IPS-20b (cell line): ENCODE results near the gene ZNF568.

Experiments
- H3K27ac ChIP-seq: one replicate; pipeline ENCODE4 v1.5.1; 2013; ENCODE audit warnings: low read length
- H3K27me3 ChIP-seq: 2 replicates; pipeline ENCODE4 v1.6.1; 2013; ENCODE audit warnings: mild to moderate bottlenecking, low read length, inconsistent platforms; ENCODE audit not compliant: insufficient read depth
- H3K36me3 ChIP-seq: 2 replicates; pipeline ENCODE4 v1.6.1; 2013; ENCODE audit warnings: low read depth, mild to moderate bottlenecking, inconsistent platforms, low read length, moderate library complexity; ENCODE audit not compliant: insufficient read depth
- H3K4me1 ChIP-seq: 2 replicates; pipeline ENCODE4 v1.6.1; 2013; ENCODE audit warnings: mild to moderate bottlenecking, control low read depth, inconsistent platforms, low read length, moderate library complexity; ENCODE audit not compliant: insufficient read depth
- H3K4me3 ChIP-seq: 2 replicates; pipeline ENCODE4 v1.5.1; 2013; ENCODE audit warnings: mild to moderate bottlenecking, low read length, inconsistent platforms
- H3K9ac ChIP-seq: 2 replicates; pipeline ENCODE4 v1.6.1; 2013; ENCODE audit warnings: low read depth, mild to moderate bottlenecking, inconsistent platforms, low read length, moderate library complexity
- H3K9me3 ChIP-seq: 2 replicates; pipeline ENCODE4 v1.6.1; 2013; ENCODE audit warnings: mild to moderate bottlenecking, low read depth, low read length, inconsistent platforms; ENCODE audit not compliant: insufficient read depth

ZNF568 gene

GRCh38 chr19:37009871-37010270 lies 93.7 kb downstream of the ZNF568 start:
- Histone ChIP-seq H3K36me3 (no peaks in the 10 kb centered on the region), H3K4me3 (no peak overlapping the region), H3K9me3 (peaks cover 82% of the 10 kb centered on the region), H3K27me3 (no peaks in the 10 kb centered on the region), H3K27ac (no peak overlapping the region), H3K9ac (no peak overlapping the region), H3K4me1 (no peaks in the 10 kb centered on the region)

GRCh38 chr19:37012093-37012745 lies 96.1 kb downstream of the ZNF568 start:
- no peaks in the 10 kb centered on the region for H3K36me3 ChIP-seq
- no peak overlapping the region for H3K27ac ChIP-seq
- no peaks in the 10 kb centered on the region for H3K27me3 ChIP-seq
- no peak overlapping the region for H3K9ac ChIP-seq
- H3K9me3 ChIP-seq: peaks cover 94% of the 10 kb centered on the region
- H3K4me3 ChIP-seq: no peak overlapping the region
- H3K4me1 ChIP-seq: no peaks in the 10 kb centered on the region

DNA sequence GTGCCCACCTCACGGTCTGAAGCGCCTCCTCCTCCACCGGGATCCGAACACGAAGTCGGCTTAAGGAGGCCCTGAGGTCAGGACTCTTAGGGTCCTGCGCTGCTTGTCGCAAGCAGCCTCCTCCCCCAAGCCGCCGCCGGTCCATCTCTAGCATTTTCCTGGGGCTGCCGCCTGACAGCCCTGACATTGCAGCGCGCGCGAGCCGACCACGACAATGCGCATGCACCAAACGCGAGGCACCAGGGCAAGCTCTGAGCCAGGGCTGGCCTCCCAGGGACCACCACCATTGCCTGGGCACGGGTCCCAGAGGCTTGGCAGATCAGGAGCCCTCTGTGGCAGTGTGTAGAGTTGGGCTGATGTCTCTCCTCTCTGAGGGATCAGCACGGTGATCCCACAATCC lies 98.3 kb downstream of the ZNF568 start:
- H3K4me1 ChIP-seq: no peaks in the 10 kb centered on the region
- H3K36me3 ChIP-seq: no peaks in the 10 kb centered on the region
- no peak overlapping the region for H3K4me3 ChIP-seq
- H3K27ac ChIP-seq: no peak overlapping the region
- H3K9ac ChIP-seq: no peak overlapping the region
- H3K27me3 ChIP-seq: no peaks in the 10 kb centered on the region
- H3K9me3 ChIP-seq: peaks cover 99% of the 10 kb centered on the region

DNA sequence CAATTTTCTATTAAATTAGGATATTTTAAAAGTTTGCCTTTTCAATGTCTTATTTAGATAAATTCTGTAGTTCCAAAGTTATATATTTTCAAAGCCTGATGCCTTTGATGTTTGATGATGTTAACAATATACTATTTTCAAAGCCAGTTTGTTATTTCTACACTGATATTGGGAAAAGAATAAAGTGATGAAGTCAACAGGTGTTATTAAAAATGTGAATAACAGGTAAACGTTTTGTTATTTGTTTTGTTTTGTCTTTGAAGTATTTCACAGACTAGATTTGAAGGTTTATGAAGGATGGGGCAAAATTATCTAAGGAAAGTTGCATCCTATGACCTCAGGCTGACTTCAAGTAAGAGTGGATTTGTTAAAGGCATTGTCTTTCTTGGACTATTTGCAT lies 129.0 kb downstream of the ZNF568 start:
- Histone ChIP-seq H3K36me3 (no peaks in the 10 kb centered on the region), H3K4me3 (no peak overlapping the region; the same call in 1 of the 2 replicates), H3K27me3 (no peaks in the 10 kb centered on the region), H3K9ac (no peak overlapping the region), H3K27ac (no peak overlapping the region), H3K9me3 (peaks cover 75% of the 10 kb centered on the region), H3K4me1 (no peaks in the 10 kb centered on the region)
